GM19025 (cell line): ENCODE measurements around the gene TAF1A.
"Not testable (repeated sequence)": the region's sequence is repeated elsewhere in the genome, so short reads cannot be mapped to it uniquely, and the experiment has no call there.

Experiments
- ATAC-seq: cut with Tn5 transposase; IDR thresholded peaks from one replicate; pipeline ENCODE4 v1.9.1; 2021; ENCODE audit warnings: mild to moderate bottlenecking, low read depth, moderate library complexity; ENCODE audit not compliant: unreplicated experiment

Gene TAF1A

DNA sequence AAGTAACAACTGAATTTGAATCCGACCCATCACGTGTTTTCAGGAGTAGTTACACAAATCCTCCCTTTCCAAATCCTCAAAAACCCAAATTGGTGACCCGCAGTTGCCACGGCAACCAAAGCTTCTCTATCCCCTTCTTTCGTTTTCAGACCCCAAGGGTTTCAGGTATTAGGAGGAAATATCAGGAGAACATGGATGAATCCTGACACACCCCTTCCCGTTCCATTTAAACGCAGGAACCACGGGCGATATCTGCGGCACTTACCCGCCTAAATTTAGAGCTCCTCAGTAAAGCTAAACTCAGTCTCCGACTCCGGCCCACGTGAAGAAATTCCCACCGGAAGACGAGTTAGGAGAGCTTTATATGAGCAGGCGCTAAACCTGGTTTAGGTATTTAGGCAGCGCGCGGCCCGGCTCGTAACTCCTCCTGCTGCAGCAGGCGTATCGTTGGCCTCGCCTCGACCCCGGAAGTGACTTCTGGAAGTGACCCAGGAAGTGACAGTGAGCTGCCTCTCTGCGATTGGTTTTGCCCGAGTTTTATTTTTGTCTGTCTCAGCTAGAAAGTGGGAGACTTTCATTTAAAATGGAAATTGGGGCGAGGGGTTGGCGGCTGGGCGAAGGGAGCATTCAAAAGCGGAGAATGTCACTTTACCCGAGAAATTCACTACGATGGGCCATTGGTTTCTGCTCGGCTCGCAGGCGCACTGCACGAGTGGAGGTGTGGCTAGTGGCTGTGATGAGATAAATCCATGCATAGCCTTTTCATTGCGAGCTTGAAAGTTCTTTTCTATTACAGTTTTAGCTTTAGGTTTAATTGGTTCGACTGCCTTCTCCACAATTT is at the start of gene TAF1A:
TAF1A (minus strand) TSS at position 472 of the 841 bp plus-strand sequence.
- ATAC-seq: peak; percentile 99

DNA sequence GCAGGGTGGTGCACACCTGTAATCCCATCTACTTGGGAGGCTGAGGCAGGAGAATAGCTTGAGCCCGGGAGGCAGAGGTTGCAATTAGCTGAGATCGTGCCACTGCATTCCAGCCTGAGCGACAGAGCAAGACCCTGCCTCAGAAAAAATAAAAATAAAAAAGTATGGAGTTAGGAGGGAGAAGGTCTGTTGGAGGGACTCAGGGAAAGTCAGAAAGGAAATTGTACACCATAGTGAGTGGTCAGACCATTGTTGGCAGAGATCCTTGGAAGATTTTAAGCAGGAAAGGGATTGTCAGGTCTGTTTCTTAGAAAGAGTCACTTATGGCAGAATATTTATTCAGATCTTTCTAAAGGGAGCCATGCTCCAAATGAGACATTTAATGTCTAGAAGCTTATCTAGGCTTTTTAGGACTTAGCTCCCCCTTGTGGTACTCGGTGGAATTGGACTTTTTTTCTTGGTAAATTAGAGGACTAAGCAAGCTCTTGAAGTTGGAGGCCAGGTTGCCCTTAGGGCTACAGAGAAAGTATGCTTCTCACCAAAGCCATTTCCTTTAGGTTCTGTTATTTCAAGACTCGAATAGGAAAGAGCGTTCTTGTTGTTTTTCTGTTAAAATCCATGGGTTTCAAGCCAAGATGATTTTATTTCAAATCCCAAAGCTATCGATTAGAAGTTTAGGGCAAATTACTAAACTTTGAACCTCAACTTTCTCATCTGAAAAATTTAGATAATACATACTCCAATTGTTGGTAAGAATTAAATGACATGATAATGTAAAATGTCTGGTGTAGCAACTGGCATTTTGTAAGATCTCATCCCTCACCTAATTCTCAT is 44.7 kb upstream of the TAF1A start:
- ATAC-seq: peak; percentile 60

DNA sequence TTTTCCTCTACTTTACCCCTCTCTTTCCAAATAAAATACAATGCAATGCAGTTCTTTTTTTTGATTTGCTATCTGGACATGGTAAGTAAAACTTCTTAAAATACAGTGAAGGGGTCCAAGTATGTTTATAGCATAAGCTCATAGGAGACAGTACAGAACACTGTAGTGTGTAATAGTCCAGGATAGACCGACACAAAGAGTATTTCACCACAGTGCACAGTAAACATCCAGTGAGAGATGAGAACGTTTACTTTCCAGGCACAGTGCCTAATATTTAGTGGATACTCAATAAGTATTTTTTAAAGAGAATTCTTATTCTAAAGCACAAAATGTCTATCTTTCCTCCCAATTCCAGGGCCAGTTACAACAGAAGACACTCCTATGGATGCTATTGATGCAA is 43.0 kb upstream of the TAF1A start:
- ATAC-seq: no peak

DNA sequence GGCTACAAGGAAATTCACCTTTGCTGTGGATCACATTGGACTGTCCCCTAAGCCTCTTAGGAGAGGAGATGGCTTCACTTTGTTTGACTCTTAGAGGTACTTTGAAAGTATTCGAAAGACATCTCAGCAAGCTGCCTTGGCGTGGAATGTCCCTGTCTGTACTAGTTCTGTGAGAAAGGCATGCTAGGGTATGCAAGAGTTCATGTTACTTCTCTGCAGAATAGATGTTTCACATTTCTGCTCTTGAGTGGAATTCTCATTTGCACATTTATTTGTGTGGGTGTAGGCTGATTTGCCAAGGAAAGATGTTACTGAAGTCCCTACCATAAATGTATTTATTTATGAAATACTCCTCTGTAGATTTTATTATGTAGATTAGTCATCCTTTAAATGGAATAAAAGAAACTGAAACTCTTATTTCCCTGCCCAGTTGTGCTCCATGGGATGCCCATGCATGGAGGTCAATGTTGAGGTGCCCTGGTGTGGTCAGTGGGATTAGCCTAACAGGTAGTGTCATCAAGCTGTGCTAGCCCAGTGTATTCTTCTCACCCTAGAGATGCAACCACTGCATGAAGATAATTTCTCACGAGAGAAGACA is 42.0 kb upstream of the TAF1A start:
- ATAC-seq: no peak

DNA sequence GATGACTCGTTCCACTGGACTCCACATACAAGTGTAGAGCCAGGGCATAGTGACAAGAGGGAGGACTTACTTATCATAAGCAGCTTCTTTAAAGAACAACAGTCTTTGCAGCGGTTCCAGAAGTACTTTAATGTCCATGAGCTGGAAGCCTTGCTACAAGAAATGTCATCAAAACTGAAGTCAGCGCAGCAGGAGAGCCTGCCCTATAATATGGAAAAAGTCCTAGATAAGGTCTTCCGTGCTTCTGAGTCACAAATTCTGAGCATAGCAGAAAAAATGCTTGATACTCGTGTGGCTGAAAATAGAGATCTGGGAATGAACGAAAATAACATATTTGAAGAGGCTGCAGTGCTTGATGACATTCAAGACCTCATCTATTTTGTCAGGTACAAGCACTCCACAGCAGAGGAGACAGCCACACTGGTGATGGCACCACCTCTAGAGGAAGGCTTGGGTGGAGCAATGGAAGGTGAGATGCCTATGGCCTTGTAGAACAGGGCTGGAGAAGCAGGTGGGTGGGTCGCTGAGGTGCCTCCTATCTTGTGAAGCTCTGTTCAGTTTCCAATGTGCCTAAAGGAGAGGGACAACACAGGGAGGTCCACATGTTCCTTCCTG is 40.3 kb upstream of the TAF1A start:
- ATAC-seq: no peak

DNA sequence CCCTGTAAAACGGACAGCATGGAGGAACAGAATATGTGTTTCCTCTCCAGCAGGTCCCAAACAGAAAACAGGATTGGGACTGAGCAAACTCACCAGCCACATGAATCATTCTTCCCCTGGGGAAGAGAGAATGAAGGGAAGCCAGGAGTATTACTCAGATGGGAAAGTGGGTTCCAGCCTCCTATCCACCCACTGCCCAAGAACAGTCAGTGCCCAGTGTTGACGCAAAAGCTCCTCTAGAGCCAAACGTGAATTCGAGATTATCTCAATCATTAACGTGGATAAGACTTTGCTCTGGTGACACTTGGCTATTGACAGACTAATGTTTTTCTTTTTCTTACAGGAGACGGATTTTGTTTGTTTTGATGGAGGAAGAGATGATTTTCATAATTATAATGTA is 37.5 kb upstream of the TAF1A start:
- no peak for ATAC-seq

DNA sequence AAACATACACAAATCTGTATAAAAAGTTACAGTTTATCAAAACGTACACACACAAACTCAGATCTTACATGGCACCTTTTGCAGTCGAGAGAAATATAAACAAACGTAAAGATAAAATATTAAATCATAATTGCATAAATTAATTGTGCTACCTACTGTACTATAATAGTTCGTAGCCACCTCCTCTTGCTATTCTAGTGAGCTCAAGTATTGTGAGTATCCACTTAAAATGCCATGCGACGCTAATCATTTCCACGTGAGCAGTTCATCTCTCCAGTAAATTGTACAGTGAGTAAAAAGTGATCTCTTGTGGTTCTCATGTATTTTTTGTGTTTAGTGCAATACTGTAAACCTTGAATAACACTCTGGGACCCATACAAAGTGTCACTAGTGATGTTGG is 34.5 kb upstream of the TAF1A start:
- ATAC-seq: no peak

DNA sequence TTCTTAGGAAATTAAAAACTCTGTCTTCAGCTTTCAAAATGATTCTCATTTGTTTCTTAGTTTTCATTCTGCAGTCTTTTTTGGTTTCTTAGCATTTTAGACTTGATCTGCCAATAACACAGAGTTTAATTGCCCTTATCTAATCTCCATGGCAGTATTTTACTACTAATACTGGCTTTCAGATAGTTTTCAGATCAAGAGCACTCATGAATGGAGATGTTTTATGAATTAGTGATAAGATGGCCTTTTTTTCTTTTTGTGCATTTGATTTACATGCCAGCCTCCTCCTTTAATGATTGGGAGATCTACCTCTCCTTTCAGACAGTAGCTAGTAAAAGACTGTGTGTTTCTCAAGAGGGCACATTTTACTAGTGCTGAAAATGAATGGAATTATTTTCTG is 33.7 kb upstream of the TAF1A start:
- no peak for ATAC-seq

DNA sequence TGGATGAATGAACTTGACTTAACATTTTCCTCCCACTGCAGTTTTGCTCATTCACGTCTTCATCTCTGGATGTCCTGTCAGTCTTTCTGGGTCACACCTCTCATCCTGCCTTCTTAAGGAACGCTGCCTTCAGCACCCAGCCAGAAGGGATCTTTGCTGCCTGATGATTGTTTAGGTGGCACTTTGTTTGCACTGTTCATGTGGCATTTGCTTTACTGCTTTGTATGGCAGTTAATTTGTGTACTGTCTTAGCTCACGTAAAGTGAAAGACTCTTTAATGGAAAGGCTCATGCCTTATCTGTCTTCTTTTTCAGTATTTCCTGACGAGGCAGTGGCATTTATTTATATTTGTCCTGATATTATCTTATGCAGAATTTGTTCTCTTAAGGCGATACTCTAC is 33.0 kb upstream of the TAF1A start:
- ATAC-seq: no peak

DNA sequence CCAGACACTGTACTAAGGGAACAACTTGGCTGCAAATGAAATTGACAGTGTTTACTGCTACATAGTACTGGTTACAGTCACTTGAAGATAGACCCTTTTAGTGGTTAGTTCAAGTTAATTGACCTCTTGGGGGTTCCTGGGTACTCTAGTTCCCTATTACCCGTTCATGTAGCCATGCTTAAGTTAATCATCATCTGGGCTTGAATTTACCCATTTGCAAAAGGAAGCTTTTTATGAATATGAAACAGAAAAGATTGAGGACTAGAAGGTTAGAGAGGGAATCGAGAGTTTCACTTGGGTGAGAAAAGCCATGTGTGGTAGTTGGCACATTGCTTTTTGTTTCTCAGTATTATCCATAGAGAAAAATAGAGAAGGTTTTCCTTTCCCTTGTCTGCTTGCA is 30.8 kb upstream of the TAF1A start:
- ATAC-seq: peak; percentile 56

DNA sequence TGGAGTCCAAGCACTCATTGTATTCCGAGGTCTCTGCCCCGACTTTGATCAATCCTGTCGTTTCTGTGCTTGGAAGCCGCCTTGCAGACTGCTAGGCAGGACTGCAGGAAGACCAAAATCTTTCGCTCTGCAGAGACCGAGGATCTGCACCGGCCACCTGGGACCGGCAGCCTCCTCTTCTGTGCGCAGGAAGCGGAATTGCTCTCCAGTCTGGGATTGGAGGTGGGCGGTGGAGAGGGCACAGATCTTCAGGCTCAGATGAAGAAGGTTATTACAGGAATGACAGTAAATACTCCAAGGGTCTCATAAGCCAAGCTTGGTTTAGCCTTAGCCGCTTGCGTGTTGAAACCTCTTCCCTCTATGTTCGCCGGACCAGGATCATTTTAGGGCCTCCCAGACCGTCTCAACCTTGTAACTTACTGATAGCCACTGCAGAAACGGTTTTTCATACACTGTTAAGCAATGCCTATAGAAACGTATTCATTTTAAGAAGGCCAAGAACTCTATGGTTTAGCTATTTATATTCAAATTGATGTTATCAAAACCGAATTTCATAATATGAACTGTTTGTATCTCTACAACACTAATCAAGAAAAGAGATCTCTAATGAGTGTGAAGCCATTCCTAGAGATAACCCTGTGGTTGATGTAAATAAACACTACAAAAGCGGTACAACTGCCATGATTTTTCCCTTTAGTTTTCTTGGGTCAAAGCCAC is 29.3 kb upstream of the TAF1A start:
- no peak for ATAC-seq

DNA sequence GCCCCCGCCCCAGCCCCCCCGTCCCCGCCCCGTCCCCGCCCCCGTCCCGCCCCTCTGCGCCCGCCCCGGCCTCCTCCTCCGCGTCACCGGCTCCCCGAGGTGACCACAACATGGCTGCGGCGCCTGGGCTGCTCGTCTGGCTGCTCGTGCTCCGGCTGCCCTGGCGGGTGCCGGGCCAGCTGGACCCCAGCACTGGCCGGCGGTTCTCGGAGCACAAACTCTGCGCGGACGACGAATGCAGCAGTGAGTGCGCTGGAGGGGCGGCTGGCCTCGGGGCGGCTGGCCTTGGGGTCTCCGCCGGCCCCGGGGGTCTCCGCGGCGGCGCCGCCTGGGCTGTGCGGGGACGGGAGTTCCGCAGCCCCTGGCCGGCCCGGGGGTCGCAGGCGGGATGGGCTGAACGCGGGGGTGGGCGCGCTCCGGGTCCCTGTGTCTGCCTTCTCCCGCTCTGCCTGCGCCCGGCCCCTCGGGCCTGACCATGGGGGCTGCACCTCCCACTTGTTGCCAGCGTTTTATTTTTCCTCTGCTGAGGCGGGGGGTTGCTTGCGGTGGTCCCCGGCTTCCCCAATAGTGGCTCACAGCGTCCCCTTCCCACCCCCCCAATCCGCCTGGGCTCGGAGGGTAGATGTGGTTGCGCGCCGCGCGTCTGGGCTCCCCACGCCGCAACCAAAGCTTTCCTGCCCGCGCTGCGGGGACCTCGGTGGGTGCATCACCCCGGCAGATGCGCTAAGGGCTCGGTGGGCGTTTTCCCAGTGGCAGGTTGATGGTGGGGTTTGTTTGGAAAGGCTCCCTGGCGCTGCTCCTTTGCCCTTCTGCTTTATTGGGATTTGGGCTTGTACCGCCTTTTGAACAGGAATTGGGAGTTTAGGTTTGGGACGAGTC is 28.5 kb upstream of the TAF1A start, which contains the start of gene MIA3:
MIA3 (plus strand) TSS at position 97 of the 879 bp plus-strand sequence; CDS start at position 111, 14 bp downstream.
- peak; percentile 39 for ATAC-seq

DNA sequence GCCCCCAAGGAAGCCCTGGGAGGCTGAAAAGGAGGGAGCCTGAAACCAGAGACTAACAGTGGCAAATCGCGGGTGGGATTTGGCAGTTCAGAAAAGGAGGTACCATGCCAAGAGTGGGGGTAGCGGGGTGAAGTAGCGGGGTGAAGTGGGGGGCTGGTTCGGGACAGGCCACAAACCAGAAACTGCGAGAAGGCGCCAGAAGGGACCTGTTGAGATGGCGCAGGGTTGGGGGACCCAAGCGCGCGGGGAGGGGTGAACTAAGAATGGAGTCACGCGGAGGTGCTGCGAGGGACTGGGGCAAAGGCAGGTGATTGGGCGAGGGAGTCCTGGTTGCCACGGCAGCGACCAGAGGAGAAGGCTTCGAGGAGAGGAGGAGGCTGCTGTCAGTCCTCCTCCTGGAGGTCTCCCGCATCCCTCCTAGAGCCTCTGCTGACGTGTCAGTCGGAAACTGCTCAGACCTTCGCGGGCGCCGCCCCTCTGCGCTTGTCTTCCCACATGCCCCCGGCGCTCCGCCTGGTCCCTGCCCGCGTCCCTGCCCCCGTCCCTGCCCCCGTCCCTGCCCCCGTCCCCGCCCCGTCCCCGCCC is 27.7 kb upstream of the TAF1A start:
- ATAC-seq: peak; percentile 67

DNA sequence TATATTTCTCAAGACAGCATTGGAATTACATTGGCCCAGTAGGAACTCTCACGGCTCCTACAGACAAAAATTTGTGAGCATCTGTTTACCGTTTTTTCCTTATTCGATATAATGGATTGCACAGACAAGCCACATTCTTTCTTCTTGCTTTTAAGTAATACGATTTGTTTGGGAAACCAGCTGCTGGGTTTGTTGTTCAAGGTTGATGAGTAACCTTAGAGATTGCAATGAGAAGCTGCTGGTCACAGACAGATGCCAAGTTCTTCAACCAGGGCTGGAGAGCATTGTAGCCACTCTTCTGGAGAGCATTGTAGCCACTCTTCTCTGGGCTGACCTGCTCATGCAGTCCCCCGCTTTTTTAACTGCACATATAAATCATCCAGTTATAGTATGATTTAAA is 26.8 kb upstream of the TAF1A start:
- ATAC-seq: no peak

DNA sequence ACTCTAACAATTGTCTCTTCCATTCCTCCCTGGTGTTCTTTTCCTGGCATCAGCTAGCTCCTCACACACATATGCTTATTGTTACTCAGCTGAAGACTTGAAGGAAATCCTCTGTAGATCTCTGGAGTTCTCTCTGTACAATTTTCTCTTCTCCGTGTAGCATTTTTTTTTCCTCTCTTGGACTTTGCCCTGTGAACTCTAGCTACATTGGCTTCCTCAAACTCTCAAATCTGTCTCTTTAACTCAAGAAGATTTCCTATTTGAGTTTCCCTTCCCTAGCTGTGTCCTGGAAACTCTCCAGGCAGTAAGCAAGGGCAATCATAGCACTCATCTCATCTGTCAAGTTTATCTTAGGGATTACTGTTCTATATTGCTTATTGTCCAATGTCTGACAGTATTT is 23.9 kb upstream of the TAF1A start:
- ATAC-seq: no peak

DNA sequence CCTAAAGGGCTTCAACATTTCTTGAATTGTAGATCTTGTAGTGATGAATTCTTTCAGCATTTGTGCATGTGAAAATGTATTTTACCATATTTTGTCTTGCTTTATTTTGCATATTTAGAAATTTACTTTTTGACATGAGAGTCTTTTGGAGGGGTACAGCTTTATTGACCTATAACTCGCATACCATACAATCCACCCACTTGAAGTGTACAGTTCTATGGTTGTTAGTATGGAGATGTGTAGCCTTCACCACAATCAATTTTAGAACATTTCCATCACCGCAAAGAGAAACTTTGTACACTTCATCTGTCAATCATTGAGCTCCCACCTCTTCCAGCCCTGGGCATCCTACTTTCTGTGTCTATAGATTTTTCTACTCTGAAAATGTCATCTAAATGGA is 21.0 kb upstream of the TAF1A start:
- ATAC-seq: no peak

DNA sequence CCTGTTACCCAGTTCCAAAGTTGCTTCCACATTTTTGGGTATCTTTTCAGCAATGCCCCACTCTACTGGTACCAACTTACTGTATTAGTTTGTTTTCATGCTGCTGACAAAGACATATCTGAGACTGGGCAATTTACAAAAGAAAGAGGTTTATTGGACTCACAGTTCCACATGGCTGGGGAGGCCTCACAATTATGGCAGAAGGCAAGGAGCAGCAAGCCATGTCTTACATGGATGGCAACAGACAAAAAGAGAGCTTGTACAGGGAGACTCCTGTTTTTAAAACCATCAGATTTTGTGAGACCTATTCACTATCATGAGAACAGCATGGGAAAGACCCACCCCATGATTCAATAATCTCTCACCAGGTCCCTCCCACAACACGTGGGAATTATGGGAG is 19.4 kb upstream of the TAF1A start:
- not testable (repeated sequence) for ATAC-seq

DNA sequence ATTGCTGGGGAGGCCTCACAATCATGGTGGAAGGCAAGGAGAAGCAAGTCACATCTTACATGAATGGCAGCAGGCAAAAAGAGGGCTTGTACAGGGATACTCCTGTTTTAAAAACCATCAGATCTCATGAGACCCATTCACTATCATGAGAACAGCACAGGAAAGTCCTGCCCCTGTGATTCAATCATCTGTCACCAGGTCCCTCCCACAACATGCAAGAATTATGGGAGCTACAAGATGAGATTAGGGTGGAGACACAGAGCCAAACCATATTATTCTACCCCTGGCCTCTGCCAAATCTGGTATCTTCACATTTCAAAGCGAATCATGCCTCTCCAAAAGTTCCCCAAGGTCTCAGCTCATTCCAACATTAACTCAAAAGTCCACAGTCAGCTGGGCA is 17.0 kb upstream of the TAF1A start:
- ATAC-seq: no peak

DNA sequence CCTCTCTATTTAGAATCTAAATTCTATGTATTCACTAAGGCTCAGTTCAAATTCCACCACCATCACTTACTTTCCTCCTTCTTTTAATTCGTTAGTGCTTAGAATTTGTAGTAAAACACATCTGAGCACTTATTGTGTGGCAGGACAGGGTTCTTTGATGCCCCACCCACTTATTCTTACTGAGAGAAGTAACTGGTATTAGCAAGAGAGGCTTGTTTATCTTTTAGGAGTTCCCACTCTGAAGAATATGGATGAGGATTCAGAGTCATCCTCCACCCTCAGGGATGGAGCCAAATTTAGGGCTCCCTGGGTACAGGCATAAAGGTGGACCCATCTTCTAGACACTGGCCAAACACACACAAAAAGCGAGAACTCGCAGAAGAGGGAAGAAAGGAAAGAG is 11.5 kb upstream of the TAF1A start:
- ATAC-seq: no peak
